Naive B cell (primary cell): Measurements from ENCODE around the gene HBG2. TPM values are rescaled to one million over a fixed set of nuclear protein-coding genes. Genes with fewer than 3 reads are reported as not detected.
"Not testable (repeated sequence)": the region's sequence is repeated elsewhere in the genome, so short reads cannot be mapped to it uniquely, and the experiment has no call there.

Experiments used
- ATAC-seq, 2 donors: fragments of 150-1000 bp; cut with Tn5 transposase; 2 replicates each; pipeline ENCODE4 v1.10.0; 2021; ENCODE audit warnings: low read depth in 2 of 2, mild to moderate bottlenecking in 2 of 2, moderate library complexity in 2 of 2
- DNase-seq: peaks from one replicate; pipeline ENCODE4 v3.0.0; 2022
- H3K27ac Mint-ChIP-seq, 6 donors: one replicate each; pipeline ENCODE4 v1.8.0; 2020 to 2022; ENCODE audit warnings: mild to moderate bottlenecking in 6 of 6, mixed read lengths in 6 of 6, moderate library complexity in 5 of 6, inconsistent platforms in 2 of 6
- H3K27me3 Mint-ChIP-seq, 3 donors: one replicate each; pipeline ENCODE4 v1.8.0; 2021 to 2022; ENCODE audit warnings: mixed read lengths in 3 of 3, mild to moderate bottlenecking in 1 of 3
- H3K36me3 Mint-ChIP-seq, 2 donors: one replicate each; pipeline ENCODE4 v1.8.0; 2020 to 2022; ENCODE audit warnings: mixed read lengths in 2 of 2, inconsistent platforms in 1 of 2, mild to moderate bottlenecking in 1 of 2
- H3K4me1 Mint-ChIP-seq, 3 donors: one replicate each; pipeline ENCODE4 v1.8.0; 2020 to 2022; ENCODE audit warnings: mixed read lengths in 3 of 3, inconsistent platforms in 1 of 3, mild to moderate bottlenecking in 1 of 3, moderate library complexity in 1 of 3
- H3K4me3 Mint-ChIP-seq, 8 donors: one replicate each; pipeline ENCODE4 v1.8.0; 2020 to 2022; ENCODE audit warnings: mild to moderate bottlenecking in 8 of 8, mixed read lengths in 8 of 8, moderate library complexity in 8 of 8, inconsistent platforms in 2 of 8
- H3K9me3 Mint-ChIP-seq, 7 donors: one replicate each; pipeline ENCODE4 v1.8.0; 2020 to 2022; ENCODE audit warnings: mixed read lengths in 7 of 7, mild to moderate bottlenecking in 5 of 7, inconsistent platforms in 2 of 7, moderate library complexity in 1 of 7
- polyA plus RNA-seq, 6 donors: library from polyadenylated mRNA; unstranded; fragments of 300-500 nt; fragmentation: Illumina TruSeq; gene quantifications; one replicate each; pipeline ENCODE4 v1.2.3, GENCODE V29; 2021; ENCODE audit warnings: low read depth in 6 of 6

Gene HBG2
- polyA plus RNA-seq, 6 donors from 2014 or later = 0.75 to 2.9 TPM; not detected in 4

DNA sequence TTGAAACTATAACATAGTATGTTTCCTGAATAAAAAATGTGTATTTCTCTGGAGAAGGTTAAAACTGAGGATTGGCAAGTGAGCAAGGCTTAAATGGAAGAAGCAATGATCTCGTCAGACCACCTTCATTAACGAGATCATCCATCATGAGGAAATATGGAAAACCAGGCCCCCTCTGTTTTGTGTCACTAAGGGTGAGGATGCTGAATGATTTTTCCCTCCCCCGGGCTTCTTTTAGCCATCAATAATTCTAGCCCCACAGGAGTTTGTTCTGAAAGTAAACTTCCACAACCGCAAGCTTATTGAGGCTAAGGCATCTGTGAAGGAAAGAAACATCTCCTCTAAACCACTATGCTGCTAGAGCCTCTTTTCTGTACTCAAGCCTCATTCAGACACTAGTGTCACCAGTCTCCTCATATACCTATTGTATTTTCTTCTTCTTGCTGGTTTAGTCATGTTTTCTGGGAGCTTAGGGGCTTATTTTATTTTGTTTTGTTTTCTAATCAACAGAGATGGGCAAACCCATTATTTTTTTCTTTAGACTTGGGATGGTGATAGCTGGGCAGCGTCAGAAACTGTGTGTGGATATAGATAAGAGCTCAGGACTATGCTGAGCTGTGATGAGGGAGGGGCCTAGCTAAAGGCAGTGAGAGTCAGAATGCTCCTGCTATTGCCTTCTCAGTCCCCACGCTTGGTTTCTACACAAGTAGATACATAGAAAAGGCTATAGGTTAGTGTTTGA, 21.0 kb upstream of the HBG2 start:
- no peaks in the 10 kb centered on the region for H3K9me3 Mint-ChIP-seq
- H3K27me3 Mint-ChIP-seq = peaks cover 0 to 7% (median 6%) of the 10 kb centered on the region in 3 donors
- H3K27ac Mint-ChIP-seq = no peak overlapping the region
- no peak overlapping the region for H3K4me3 Mint-ChIP-seq
- no peaks in the 10 kb centered on the region for H3K4me1 Mint-ChIP-seq
- H3K36me3 Mint-ChIP-seq = no peaks in the 10 kb centered on the region
- ATAC-seq = no peak
- no peak for DNase-seq

DNA sequence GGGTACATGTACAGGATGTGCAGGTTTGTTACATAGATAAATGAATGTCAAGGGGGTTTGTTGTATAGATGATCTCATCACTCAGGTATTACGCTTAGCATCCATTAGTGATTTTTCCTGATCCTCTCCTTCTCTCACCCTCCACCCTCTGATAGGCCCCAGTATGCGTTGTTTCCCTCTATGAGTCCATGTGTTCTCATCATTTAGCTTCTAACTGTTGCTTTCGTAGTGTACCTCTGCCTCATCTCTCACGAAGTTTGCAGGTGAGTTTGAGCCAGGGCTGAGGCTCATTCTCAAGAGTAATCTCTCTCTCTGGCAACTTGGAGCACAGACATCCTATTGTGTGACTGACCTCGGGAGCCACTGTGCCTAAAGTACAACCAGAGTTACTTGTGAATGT, 19.8 kb upstream of the HBG2 start:
- no peak for ATAC-seq
- H3K27ac Mint-ChIP-seq = no peak overlapping the region
- H3K9me3 Mint-ChIP-seq = no peaks in the 10 kb centered on the region
- H3K4me3 Mint-ChIP-seq = no peak overlapping the region
- no peak for DNase-seq
- peaks cover 0 to 7% (median 6%) of the 10 kb centered on the region in 3 donors for H3K27me3 Mint-ChIP-seq
- no peaks in the 10 kb centered on the region for H3K36me3 Mint-ChIP-seq
- no peaks in the 10 kb centered on the region for H3K4me1 Mint-ChIP-seq

GRCh38 chr11:5272395-5273017, 17.9 kb upstream of the HBG2 start:
- H3K9me3 Mint-ChIP-seq = no peaks in the 10 kb centered on the region
- no peaks in the 10 kb centered on the region for H3K4me1 Mint-ChIP-seq
- H3K36me3 Mint-ChIP-seq = no peaks in the 10 kb centered on the region
- ATAC-seq = no peak
- H3K27me3 Mint-ChIP-seq = peaks cover 0 to 7% (median 6%) of the 10 kb centered on the region in 3 donors
- H3K27ac Mint-ChIP-seq = no peak overlapping the region
- no peak for DNase-seq
- no peak overlapping the region for H3K4me3 Mint-ChIP-seq

- peaks cover 0 to 7% (median 6%) of the 10 kb centered on the region in 3 donors for H3K27me3 Mint-ChIP-seq
- ATAC-seq (no peak), DNase-seq (no peak)
- H3K27ac Mint-ChIP-seq = no peak within 1 kb of the TSS
- H3K4me3 Mint-ChIP-seq = no peak within 1 kb of the TSS
- H3K9me3 Mint-ChIP-seq = peaks cover 0 to 2% (median 0%) of the 10 kb centered on the region in 7 donors
- no peaks in the 10 kb centered on the region for H3K4me1 Mint-ChIP-seq
- H3K36me3 Mint-ChIP-seq = no peaks in the 10 kb centered on the region
These were observed 15.2 kb upstream of the HBG2 start, which contains the start of gene HBE1 for GRCh38 chr11:5269715-5270147. Gene HBE1 (minus strand): TSS chr11:5269945. CDS start chr11:5269890, 55 bp downstream.

- ATAC-seq (no peak), DNase-seq (no peak)
- Mint-ChIP-seq H3K4me1 (no peaks in the 10 kb centered on the region), H3K36me3 (no peaks in the 10 kb centered on the region), H3K27ac (no peak overlapping the region), H3K27me3 (peaks cover 0 to 16% (median 0%) of the 10 kb centered on the region in 3 donors), H3K4me3 (no peak overlapping the region), H3K9me3 (peaks cover 0 to 4% (median under 1%) of the 10 kb centered on the region in 7 donors)
These were observed 12.5 kb upstream of the HBG2 start for GRCh38 chr11:5267033-5267563.

DNA sequence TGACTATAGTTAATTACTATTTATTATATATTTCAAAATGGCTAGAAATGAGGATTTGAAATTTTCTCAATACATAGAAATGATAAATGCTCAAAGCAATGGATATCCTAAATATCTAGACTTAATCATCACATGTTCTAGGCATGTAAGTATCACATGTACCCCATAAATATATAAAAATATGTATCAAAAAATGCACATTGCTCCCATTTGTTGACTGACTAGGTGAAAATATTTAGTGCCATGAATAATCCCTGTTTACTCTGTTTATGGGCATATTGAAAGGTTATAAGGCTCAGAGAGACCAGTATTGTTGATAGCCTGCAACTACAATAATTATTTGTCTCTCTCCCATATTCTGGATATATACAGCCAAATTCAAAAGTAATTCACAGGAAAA, 12.0 kb upstream of the HBG2 start:
- Mint-ChIP-seq H3K4me1 (no peaks in the 10 kb centered on the region), H3K9me3 (peaks cover 0 to 4% (median 2%) of the 10 kb centered on the region in 7 donors), H3K36me3 (no peaks in the 10 kb centered on the region), H3K27ac (no peak overlapping the region), H3K4me3 (no peak overlapping the region), H3K27me3 (peaks cover 0 to 15% (median 0%) of the 10 kb centered on the region in 3 donors)
- DNase-seq (no peak), ATAC-seq (no peak)

GRCh38 chr11:5265832-5266231, 11.3 kb upstream of the HBG2 start:
- H3K4me3 Mint-ChIP-seq = no peak overlapping the region
- DNase-seq (no peak), ATAC-seq (no peak)
- H3K27ac Mint-ChIP-seq = no peak overlapping the region
- H3K4me1 Mint-ChIP-seq = no peaks in the 10 kb centered on the region
- peaks cover 0 to 6% (median 4%) of the 10 kb centered on the region in 7 donors for H3K9me3 Mint-ChIP-seq
- H3K27me3 Mint-ChIP-seq = peaks cover 0 to 9% (median 0%) of the 10 kb centered on the region in 3 donors
- H3K36me3 Mint-ChIP-seq = no peaks in the 10 kb centered on the region

DNA sequence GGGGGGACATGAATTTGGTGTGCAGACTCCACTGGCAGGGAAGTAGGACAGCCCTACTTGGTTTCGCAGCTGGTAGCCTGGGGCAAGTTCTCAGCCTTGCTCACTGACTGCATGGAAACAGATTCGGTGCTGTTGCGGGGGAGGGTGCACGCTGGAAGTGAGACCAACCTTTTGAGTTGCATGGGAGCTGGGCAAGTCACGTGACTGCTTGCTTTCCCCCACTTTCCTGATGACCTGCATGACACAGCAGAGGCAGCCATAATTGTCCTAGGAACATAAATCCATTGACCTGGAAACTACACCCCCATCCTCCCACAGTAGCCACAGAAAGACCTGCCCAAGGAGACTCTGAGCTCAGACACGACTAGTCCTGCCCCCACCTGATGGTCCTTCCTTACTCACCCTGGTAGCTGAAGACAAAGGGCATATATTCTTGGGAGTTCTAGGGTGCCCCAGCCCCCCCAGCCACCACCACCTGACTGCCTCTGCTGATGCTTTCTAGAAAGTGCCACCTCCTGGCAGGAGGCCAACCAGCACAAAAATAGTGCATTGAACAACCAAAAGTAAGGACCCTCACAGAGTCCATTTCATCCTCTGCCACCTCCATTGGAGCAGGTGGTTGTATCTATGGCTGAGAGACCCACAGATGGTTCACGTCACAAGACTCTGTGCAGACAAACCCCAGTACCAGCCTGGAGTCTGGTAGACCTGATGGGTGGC, 4.1 kb upstream of the HBG2 start:
- no peak for DNase-seq
- Mint-ChIP-seq H3K9me3 (peaks cover 5 to 27% (median 13%) of the 10 kb centered on the region in 7 donors), H3K4me3 (no peak overlapping the region), H3K36me3 (no peaks in the 10 kb centered on the region), H3K27ac (no peak overlapping the region), H3K4me1 (no peaks in the 10 kb centered on the region), H3K27me3 (peaks cover 4 to 17% (median 4%) of the 10 kb centered on the region in 3 donors)
- ATAC-seq = no peak

DNA sequence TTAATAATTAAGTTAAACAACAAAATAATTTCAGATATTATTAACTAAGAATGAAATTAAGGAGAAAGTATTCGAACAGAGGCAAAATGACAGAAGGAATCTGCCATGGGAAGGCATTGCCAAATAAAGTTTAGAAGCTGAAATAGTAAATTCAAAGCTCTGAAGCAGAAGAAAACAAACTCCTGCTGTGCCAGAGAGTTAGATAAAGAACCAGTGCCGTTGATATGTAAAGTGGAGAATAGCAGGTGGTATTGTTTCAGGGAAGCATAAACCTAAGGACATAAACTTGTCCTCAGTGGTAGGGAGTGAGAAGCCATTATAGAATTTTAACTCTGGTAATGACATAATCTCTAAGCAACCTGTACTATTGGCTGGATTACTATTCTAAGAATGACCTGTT, 2.7 kb upstream of the HBG2 start:
- Mint-ChIP-seq H3K4me3 (no peak overlapping the region), H3K27ac (no peak overlapping the region)
- no peak for ATAC-seq

GRCh38 chr11:5254023-5254422, 558 bp downstream of the HBG2 start:
- ATAC-seq, H3K36me3 Mint-ChIP-seq: not testable (repeated sequence)

More for the DNA sequence above, 2.7 kb upstream of the HBG2 start:
- Mint-ChIP-seq H3K9me3 (peaks cover 4 to 27% (median 11%) of the 10 kb centered on the region in 7 donors), H3K4me1 (no peaks in the 10 kb centered on the region), H3K36me3 (no peaks in the 10 kb centered on the region), H3K27me3 (peaks cover 8 to 10% (median 8%) of the 10 kb centered on the region in 3 donors)
- no peak for DNase-seq

DNA sequence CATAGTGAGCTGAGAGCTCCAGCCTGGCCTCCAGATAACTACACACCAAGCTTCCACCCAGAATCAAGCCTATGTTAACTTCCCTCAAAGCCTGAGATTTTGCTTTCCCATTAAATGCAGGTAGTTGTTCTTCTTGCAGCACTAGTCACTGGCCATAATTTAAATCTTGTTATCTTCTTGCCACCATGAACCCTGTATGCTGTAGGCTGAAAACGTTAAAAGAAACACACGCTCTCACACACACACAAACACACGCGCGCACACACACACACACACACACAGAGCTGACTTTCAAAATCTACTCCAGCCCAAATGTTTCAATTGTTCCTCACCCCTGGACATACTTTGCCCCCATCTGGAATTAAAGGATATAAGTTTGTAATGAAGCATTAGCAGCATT, 1.1 kb downstream of the HBG2 start:
- H3K9me3 Mint-ChIP-seq, H3K27ac Mint-ChIP-seq, H3K4me3 Mint-ChIP-seq, DNase-seq, H3K36me3 Mint-ChIP-seq, ATAC-seq, H3K4me1 Mint-ChIP-seq: not testable (repeated sequence)
- H3K27me3 Mint-ChIP-seq = peaks cover 8 to 17% (median 10%) of the 10 kb centered on the region in 3 donors

More at GRCh38 chr11:5254023-5254422, 558 bp downstream of the HBG2 start:
- H3K4me3 Mint-ChIP-seq, H3K4me1 Mint-ChIP-seq, H3K9me3 Mint-ChIP-seq, DNase-seq, H3K27ac Mint-ChIP-seq: not testable (repeated sequence)
- H3K27me3 Mint-ChIP-seq = peaks cover 8 to 17% (median 10%) of the 10 kb centered on the region in 3 donors

DNA sequence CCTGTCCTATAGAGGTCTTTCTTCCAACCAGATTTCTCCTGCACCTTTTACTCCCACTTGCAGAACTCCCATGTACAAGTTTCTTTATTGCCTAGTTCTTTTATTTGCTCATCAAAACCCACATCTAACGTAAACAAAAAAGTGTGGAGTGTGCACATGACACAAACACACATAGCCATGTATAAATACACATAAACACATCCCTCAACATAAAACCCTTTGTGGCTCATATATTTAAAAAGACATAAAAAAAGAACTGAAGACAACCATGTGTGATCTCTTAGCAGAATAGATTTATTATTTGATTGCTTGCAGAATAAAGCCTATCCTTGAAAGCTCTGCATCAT, 1.7 kb downstream of the HBG2 start:
- H3K27ac Mint-ChIP-seq = no peak overlapping the region
- peaks cover 0 to 4% (median 0%) of the 10 kb centered on the region in 7 donors for H3K9me3 Mint-ChIP-seq
- no peak overlapping the region for H3K4me3 Mint-ChIP-seq
- DNase-seq = no peak
- no peak for ATAC-seq
- no peaks in the 10 kb centered on the region for H3K36me3 Mint-ChIP-seq
- H3K4me1 Mint-ChIP-seq = no peaks in the 10 kb centered on the region
- peaks cover 6 to 17% (median 10%) of the 10 kb centered on the region in 3 donors for H3K27me3 Mint-ChIP-seq

GRCh38 chr11:5252192-5252918, 2.2 kb downstream of the HBG2 start:
- no peak for DNase-seq
- H3K36me3 Mint-ChIP-seq = no peaks in the 10 kb centered on the region
- peaks cover under 1 to 20% (median 10%) of the 10 kb centered on the region in 3 donors for H3K27me3 Mint-ChIP-seq
- no peak overlapping the region for H3K27ac Mint-ChIP-seq
- ATAC-seq = no peak
- no peak overlapping the region for H3K4me3 Mint-ChIP-seq
- no peaks in the 10 kb centered on the region for H3K9me3 Mint-ChIP-seq
- H3K4me1 Mint-ChIP-seq = no peaks in the 10 kb centered on the region
